ENCODE results near the gene KCTD3.

DNA sequence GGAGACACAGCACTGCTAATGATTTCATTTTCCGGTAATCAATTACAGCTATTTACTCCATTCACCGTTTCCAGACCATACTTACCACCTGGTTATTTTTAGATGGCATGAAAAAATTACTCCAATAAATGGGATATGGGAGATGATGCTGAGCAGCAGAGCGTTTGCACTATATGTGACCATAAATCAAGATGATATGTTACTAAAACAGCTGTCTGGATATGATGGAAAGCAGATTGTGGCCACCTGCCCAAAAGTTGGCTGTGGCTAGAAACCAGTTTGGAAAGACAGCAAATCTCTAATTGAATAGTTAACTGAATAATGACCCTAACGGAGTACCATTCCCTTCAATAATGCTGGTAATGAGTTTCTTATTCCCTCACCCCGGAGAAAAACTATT, 22.5 kb upstream of the KCTD3 start:
- TF ChIP-seq EP300 (IDR thresholded peaks at IDR 0.05) (no peak), CTCF (IDR thresholded peaks at IDR 0.05) (no peak)
